Inflammatory macrophage (primary cell): ENCODE measurements around the gene GMDS.

Experiments used
- DNase-seq, 2 donors: peaks; one replicate each; pipeline ENCODE4 v3.0.0-alpha.2; 2020 to 2022

GMDS gene

DNA sequence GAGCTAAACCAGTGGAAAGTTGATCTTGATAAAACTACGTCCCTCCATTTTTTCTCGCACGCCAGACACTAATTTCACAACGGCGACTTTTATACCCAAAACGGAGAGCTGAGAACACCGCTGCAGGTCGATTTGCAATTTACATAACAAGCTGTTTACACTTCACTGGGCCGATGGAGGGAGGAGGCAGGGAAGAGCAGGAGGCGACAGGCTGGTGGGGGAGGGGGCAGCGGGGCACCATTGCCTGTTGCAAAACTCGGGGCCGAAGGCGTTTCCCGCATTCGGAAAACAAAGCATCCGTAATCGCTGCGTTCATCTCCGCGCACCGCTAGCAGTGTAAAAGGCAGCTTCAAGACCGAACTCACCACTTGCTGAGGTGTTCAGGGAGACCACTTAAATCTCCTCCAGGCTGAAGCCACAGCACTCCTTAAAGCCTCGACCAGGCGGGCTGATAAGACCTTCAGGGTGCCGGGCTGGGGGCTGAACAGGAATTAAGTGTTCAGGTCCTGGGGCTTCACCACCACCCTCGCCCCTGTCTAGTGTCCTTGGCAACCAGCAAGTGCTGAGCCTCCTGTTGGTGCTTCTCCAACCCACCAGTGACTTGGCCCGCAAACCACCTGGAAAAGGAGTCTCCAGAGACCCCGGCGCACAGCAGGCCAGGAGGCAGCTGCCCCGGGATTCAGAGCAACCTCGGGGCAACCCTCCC lies 637.7 kb downstream of the GMDS start:
- DNase-seq = no peak

DNA sequence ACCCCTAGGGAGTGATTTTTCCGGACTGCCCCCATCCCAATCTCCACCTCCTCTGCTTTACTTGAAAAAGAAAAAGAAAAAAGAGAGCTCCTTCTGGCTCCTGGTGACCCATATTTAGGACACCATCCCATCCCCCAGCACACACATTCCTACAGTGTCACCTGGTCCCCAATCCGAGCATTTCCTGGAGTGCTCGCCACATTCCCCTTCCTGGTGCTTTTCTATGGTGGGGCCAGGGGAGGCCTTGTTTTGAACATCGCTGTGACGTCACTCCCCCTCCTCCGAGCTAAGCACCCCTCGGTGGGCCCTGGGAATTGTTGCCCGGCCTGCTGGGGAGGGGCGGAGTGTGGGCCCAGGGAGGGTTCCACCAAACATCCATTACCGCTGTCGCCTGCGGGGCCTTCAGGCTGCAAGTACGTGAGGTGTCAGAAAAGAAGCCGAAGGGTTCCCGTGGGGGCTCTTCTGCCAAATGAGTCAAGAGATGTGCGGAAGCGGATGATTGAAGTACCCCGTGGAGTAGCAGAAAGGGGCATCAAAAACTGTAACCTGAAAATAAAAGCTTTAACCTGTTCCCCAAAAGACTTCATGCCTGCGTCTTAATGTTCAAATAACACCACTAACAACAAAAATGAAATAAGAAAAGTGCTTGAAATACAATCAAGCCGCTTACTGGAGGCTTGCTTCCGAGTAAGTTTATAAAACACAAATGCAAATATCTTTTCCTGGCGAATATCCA lies 638.5 kb downstream of the GMDS start:
- DNase-seq = no peak

- no peak for DNase-seq
Measured at GRCh38 chr6:1605893-1606779, 639.3 kb downstream of the GMDS start.

DNA sequence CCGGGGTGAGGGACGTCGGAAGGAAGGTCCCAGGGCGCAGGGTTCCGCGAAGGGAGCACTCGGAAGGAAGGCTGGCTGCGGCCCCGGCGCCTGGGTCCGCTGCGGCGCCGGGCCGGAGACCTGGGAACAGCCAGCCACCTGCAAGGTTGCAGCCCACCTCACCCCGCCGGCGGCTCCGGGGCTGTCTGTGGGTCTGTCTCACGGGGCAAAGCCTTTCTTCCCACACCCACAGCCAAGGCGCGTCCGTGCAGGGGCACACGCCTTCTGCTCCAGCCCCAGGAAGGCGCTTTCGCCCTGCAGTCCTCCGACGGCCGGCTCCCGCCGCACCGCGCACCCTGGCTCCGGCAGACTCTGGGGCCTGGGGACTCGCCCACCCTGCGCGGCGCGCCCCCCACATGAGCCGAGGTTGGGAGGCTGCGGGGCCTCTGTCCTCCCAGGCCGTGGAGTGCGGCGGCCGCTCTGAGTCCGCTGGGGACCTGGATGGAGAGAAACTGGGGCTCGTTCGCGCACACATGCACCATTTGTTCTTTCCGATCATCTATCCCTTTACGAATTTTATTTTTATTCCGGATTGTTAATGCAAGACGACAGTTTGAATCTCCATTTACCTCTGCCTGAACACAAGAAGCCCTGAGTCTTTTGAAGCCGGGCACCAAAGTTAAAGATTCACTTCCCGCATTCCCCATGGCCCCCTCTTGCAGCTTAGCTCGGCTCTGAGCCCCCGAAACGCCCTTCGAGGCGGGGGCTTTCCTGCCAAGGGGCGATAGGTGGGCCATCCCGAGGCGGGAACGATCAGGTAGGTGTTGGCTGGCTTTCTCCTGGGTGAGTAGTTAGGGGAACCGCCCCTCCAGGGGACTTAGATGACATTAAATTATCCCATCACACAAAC lies 640.2 kb downstream of the GMDS start:
- no peak for DNase-seq

GRCh38 chr6:1604158-1605003 lies 641.0 kb downstream of the GMDS start:
- peak; percentile 51 to 73 for DNase-seq

- DNase-seq = no peak
Measured at GRCh38 chr6:1603708-1604107, 641.7 kb downstream of the GMDS start.

GRCh38 chr6:1602049-1602713 lies 643.2 kb downstream of the GMDS start:
- DNase-seq = no peak

DNA sequence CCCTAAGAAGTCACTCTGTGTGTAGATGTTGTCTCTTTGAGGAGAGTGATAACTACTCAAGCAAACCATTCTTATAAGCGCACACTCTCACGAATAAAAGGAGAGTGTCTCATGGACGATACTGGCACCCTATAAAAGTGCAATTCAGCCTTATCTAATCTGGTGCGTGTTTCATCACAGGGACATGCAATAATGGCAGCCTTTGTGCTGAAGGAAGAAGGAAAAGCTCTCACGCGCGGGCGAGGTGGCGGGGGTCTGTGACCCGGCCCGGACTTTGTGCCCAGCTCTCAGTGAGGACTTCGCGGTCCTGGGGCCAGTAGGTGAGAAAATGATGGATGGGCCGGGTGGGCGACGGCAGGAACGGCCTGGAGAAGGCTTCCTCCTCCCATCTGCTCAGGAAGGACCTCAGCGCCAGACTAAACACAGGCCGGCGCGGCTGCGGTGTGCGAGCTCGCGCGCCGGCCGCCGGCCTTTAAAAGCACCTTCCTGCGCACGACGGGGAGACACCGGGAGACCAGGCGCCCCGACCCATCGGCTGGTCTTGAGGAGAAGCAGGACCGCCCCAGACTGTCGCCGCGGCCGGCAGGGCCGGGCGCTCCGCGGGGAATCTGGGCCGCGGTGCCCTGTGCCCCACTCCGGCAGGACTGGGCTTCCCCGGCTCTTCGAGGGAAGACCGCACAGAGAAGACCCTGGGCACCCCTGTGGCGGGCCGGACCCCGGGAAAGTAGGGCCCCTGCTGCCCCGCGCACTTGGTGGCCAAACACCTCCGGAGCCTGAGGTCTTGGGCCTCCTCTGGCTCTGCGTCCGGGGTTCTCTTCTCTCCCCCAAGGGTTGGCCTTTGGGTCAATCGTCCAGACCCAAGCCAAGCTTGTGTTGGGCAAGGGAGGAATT lies 644.0 kb downstream of the GMDS start:
- no peak for DNase-seq

DNA sequence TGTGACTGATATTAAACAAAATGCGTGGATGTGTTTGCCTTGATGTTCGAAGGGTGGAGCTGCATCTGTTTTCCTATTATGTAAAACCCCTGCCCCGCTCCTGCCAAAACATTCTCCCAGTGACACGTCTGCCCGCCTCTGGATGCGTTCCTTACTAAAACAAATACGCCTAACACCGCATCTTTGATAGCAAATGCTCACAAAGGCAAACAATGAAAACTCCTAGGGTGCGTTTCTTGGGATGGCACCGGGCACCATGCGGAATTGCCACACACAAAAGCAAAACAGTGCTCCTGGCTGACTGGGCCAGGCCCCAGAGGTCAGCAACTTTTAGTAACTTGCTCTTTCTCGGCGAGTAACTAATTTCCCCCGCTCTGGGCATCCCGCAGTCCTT lies 644.6 kb downstream of the GMDS start:
- DNase-seq = no peak

DNA sequence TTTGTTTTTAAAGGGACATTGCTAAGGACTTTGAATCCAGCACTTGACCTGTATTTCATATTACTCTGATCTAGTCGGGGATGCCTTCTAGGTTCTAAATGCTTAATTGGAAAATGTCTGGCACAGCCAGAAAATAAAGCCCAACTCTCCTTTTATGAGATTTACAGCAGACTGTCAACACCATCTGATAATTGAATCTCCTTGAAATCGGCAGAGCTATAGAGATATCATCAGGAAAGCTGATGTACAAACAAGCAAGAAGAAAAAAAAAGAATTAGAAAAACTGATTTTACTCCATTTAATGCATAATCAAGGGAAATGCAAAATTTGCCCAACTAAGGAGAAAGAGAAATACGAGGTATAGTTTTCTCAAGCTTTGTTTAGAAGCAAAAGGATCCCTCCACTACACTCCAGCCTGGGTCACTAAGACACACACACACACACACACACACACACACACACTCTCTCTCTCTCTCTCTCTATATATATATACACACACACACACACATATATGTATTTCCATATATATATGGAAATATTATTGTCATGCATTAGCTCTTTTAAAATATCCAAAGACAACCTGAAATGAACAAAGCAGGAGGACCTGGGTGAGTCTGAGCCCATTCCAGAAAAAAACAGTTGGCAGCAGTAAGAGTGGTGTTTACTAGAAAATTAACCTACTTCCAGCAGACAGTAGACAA lies 645.2 kb downstream of the GMDS start:
- no peak for DNase-seq

- no peak for DNase-seq
Measured at GRCh38 chr6:1599469-1599868, 645.9 kb downstream of the GMDS start.

- no peak for DNase-seq
Measured at GRCh38 chr6:1598886-1599285, 646.5 kb downstream of the GMDS start.

DNA sequence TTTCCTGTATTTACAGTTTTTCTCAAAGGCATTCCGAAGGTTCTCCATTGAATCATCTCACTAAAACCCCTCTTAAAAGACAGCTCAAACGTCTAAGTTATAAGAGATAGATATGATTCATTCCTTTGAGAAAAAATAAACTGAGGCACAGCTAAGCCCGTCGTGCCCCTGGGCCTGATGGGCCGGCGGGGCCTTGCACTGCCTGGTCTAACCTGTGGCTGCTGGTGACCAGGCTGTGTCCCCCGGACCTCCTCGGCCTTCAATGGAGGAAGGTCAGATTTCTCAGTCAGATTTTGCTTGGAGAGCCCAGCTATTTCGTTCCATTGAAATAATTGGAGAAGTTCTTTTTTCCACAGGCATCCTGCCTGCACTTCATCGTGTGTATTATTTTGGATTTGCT lies 647.0 kb downstream of the GMDS start:
- DNase-seq = no peak

- DNase-seq = no peak
Measured at GRCh38 chr6:1597924-1598323, 647.5 kb downstream of the GMDS start.

- no peak for DNase-seq
Measured at GRCh38 chr6:1597121-1597744, 648.2 kb downstream of the GMDS start.

- DNase-seq = peak; percentile 31 to 52
Measured at GRCh38 chr6:1596088-1596852, 649.1 kb downstream of the GMDS start.

- no peak for DNase-seq
Measured at GRCh38 chr6:1595271-1596087, 649.9 kb downstream of the GMDS start.
